Measurements from ENCODE around the gene MBOAT2.

GRCh38 chr2:9037166-9037565 lies 33.7 kb upstream of the MBOAT2 start:
- TF ChIP-seq, protein P1, sequence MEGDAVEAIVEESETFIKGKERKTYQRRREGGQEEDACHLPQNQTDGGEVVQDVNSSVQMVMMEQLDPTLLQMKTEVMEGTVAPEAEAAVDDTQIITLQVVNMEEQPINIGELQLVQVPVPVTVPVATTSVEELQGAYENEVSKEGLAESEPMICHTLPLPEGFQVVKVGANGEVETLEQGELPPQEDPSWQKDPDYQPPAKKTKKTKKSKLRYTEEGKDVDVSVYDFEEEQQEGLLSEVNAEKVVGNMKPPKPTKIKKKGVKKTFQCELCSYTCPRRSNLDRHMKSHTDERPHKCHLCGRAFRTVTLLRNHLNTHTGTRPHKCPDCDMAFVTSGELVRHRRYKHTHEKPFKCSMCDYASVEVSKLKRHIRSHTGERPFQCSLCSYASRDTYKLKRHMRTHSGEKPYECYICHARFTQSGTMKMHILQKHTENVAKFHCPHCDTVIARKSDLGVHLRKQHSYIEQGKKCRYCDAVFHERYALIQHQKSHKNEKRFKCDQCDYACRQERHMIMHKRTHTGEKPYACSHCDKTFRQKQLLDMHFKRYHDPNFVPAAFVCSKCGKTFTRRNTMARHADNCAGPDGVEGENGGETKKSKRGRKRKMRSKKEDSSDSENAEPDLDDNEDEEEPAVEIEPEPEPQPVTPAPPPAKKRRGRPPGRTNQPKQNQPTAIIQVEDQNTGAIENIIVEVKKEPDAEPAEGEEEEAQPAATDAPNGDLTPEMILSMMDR (IDR thresholded peaks at IDR 0.05 in 4 of 5, conservative IDR thresholded peaks at IDR 0.05 in 1 of 5) = no peak
- TF ChIP-seq POLR2A (IDR thresholded peaks at IDR 0.05) = no peak
